ENCODE data around the gene UBE2H. TPM values are rescaled to one million over a fixed set of nuclear protein-coding genes. Genes with fewer than 3 reads are reported as not detected.
"Not testable (repeated sequence)": the region's sequence is repeated elsewhere in the genome, so short reads cannot be mapped to it uniquely, and the experiment has no call there.

UBE2H gene
- total RNA-seq, 1 donor from 2014 or later = 92.3 TPM

- TF ChIP-seq CTCF (IDR thresholded peaks at IDR 0.05; ENCODE audit: unreplicated experiment) = no peak
- Mint-ChIP-seq H3K4me3 (ENCODE audit: unreplicated experiment) (no peak overlapping the region), H3K4me1 (ENCODE audit: unreplicated experiment) (peaks cover 17% of the 10 kb centered on the region), H3K36me3 (ENCODE audit: low read depth, unreplicated experiment) (no peaks in the 10 kb centered on the region), H3K27ac (ENCODE audit: unreplicated experiment) (peak overlapping the region; percentile 99), H3K27me3 (ENCODE audit: unreplicated experiment) (peaks cover 6% of the 10 kb centered on the region), H3K9me3 (ENCODE audit: unreplicated experiment) (no peaks in the 10 kb centered on the region)
- no peak for DNase-seq (ENCODE audit: low spot score)
These were observed 18.1 kb upstream of the UBE2H start for GRCh38 chr7:129970816-129971215.

GRCh38 chr7:129969881-129970446 lies 17.2 kb upstream of the UBE2H start:
- H3K27ac Mint-ChIP-seq (ENCODE audit: unreplicated experiment) = peak overlapping the region; percentile 99
- H3K9me3 Mint-ChIP-seq (ENCODE audit: unreplicated experiment) = no peaks in the 10 kb centered on the region
- no peak for TF ChIP-seq CTCF (IDR thresholded peaks at IDR 0.05; ENCODE audit: unreplicated experiment)
- DNase-seq (ENCODE audit: low spot score) = peak; percentile 44
- H3K4me1 Mint-ChIP-seq (ENCODE audit: unreplicated experiment) = peaks cover 17% of the 10 kb centered on the region
- H3K27me3 Mint-ChIP-seq (ENCODE audit: unreplicated experiment) = peaks cover 6% of the 10 kb centered on the region
- H3K36me3 Mint-ChIP-seq (ENCODE audit: low read depth, unreplicated experiment) = no peaks in the 10 kb centered on the region
- H3K4me3 Mint-ChIP-seq (ENCODE audit: unreplicated experiment) = peak overlapping the region; percentile 62

- Mint-ChIP-seq H3K27ac (ENCODE audit: unreplicated experiment) (peak overlapping the region; percentile 99), H3K9me3 (ENCODE audit: unreplicated experiment) (no peaks in the 10 kb centered on the region), H3K27me3 (ENCODE audit: unreplicated experiment) (peaks cover 6% of the 10 kb centered on the region), H3K36me3 (ENCODE audit: low read depth, unreplicated experiment) (no peaks in the 10 kb centered on the region), H3K4me3 (ENCODE audit: unreplicated experiment) (no peak overlapping the region), H3K4me1 (ENCODE audit: unreplicated experiment) (peaks cover 17% of the 10 kb centered on the region)
- no peak for DNase-seq (ENCODE audit: low spot score)
- TF ChIP-seq CTCF (IDR thresholded peaks at IDR 0.05; ENCODE audit: unreplicated experiment) = no peak
These were observed 16.0 kb upstream of the UBE2H start for GRCh38 chr7:129968592-129969383.

DNA sequence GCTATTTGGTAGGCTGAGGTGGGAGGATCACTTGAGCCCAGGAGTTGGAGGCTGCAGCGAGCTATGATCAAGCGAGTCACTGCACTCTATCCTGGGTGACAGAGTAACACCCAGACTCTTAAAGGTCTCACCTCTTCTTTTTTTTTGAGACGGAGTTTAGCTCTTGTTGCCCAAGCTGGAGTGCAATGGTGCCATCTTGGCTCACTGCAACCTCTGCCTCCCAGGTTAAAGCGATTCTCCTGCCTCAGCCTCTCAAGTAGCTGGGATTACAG lies 7.4 kb upstream of the UBE2H start:
- not testable (repeated sequence) for H3K9me3 Mint-ChIP-seq (ENCODE audit: unreplicated experiment)

DNA sequence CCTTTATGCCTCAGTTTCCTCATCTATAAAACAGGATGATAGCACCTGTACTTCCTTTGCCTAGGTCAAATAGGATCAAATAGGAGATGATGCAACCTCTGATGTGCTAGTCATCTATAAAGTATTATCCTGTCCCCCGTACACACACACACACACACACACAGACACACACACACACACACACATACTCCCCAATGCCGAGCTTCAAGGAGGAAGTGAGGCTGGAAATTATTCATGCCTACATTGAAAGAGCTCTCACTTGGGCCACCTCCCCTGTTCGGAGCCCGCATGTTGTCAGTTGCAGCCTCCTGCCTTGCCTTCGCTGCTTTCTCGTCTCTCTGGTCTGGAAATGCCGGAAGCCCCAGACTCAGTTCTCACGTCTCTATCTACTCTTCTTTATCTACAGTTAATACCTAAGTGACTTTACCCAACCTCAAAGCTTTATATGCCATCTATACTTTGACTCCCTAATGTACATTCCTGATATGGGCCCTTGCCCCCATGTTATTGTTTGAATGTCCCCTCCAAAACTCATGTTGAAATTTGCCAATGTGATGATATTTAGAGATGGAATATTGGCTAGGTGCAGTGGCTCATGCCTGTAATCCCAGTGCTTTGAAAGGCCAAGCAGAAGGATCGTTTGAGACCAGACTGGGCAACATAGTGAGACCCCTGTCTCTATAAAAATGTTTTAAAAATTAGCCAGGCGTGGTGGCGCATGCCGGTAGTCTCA lies 6.9 kb upstream of the UBE2H start:
- no peak for TF ChIP-seq CTCF (IDR thresholded peaks at IDR 0.05; ENCODE audit: unreplicated experiment)
- DNase-seq (ENCODE audit: low spot score) = no peak
- Mint-ChIP-seq H3K27ac (ENCODE audit: unreplicated experiment) (peak overlapping the region; percentile 1), H3K36me3 (ENCODE audit: low read depth, unreplicated experiment) (no peaks in the 10 kb centered on the region), H3K4me3 (ENCODE audit: unreplicated experiment) (peak overlapping the region; percentile 3), H3K9me3 (ENCODE audit: unreplicated experiment) (no peaks in the 10 kb centered on the region), H3K4me1 (ENCODE audit: unreplicated experiment) (peaks cover 27% of the 10 kb centered on the region), H3K27me3 (ENCODE audit: unreplicated experiment) (peaks cover 6% of the 10 kb centered on the region)

More for the DNA sequence above, 7.4 kb upstream of the UBE2H start:
- H3K4me1 Mint-ChIP-seq (ENCODE audit: unreplicated experiment) = peaks cover 27% of the 10 kb centered on the region
- H3K4me3 Mint-ChIP-seq (ENCODE audit: unreplicated experiment); H3K36me3 Mint-ChIP-seq (ENCODE audit: low read depth, unreplicated experiment); H3K27ac Mint-ChIP-seq (ENCODE audit: unreplicated experiment); DNase-seq (ENCODE audit: low spot score); H3K27me3 Mint-ChIP-seq (ENCODE audit: unreplicated experiment): not testable (repeated sequence)

Data from endothelial cell (in vitro differentiated cells).